NB4 (cell line): ENCODE measurements around the gene MEGF8.

Experiments
- DNase-seq: peaks from one replicate; pipeline ENCODE4 v3.0.0; 2010; ENCODE audit warnings: low read depth
- H3K4me3 ChIP-seq: one replicate; pipeline ENCODE4 v1.5.1; 2011; ENCODE audit warnings: mild to moderate bottlenecking, low read depth, low read length, moderate library complexity
- CTCF ChIP-seq: IDR thresholded peaks from one replicate; pipeline ENCODE4 v1.5.1; 2012; ENCODE audit warnings: low read depth, low read length
- MAX ChIP-seq: IDR thresholded peaks from 2 replicates; pipeline ENCODE4 v1.6.1; 2011; ENCODE audit warnings: low read depth, low read length
- MYC ChIP-seq: IDR thresholded peaks from 2 replicates; pipeline ENCODE4 v1.6.1; 2011; ENCODE audit warnings: low read depth, low read length
- POLR2A ChIP-seq: IDR thresholded peaks from 2 replicates; pipeline ENCODE4 v1.6.1; 2011; ENCODE audit warnings: mild to moderate bottlenecking; ENCODE audit not compliant: insufficient read length; ENCODE audit errors: extremely low read depth

The MEGF8 gene

GRCh38 chr19:42293540-42293939 lies 31.9 kb upstream of the MEGF8 start:
- TF ChIP-seq POLR2A (no peak), MYC (no peak), MAX (no peak), CTCF (no peak)
- H3K4me3 ChIP-seq = no peak overlapping the region
- DNase-seq = no peak

GRCh38 chr19:42293948-42294347 lies 31.5 kb upstream of the MEGF8 start:
- no peak overlapping the region for H3K4me3 ChIP-seq
- no peak for TF ChIP-seq MAX
- no peak for TF ChIP-seq POLR2A
- TF ChIP-seq CTCF = no peak
- TF ChIP-seq MYC = no peak
- no peak for DNase-seq

- TF ChIP-seq MYC (no peak), POLR2A (no peak)
- no peak overlapping the region for H3K4me3 ChIP-seq
- no peak for DNase-seq
Observed at GRCh38 chr19:42294471-42295137, 30.8 kb upstream of the MEGF8 start.

GRCh38 chr19:42295342-42295741 lies 30.1 kb upstream of the MEGF8 start:
- DNase-seq = no peak
- TF ChIP-seq POLR2A (no peak), CTCF (no peak), MYC (no peak), MAX (no peak)
- no peak overlapping the region for H3K4me3 ChIP-seq

- no peak overlapping the region for H3K4me3 ChIP-seq
- no peak for TF ChIP-seq MYC
- TF ChIP-seq POLR2A = no peak
- TF ChIP-seq MAX = peak; percentile 24; the same call in 1 of the 2 replicates
- peak; percentile 85 for TF ChIP-seq CTCF
- DNase-seq = peak; percentile 58
Observed at GRCh38 chr19:42295831-42296525, 29.5 kb upstream of the MEGF8 start.

- no peak for TF ChIP-seq POLR2A
- no peak for TF ChIP-seq CTCF
- no peak for TF ChIP-seq MAX
- TF ChIP-seq MYC = no peak
- DNase-seq = no peak
- no peak overlapping the region for H3K4me3 ChIP-seq
Observed at GRCh38 chr19:42297039-42297438, 28.4 kb upstream of the MEGF8 start.
